AG09319 (cell line): ENCODE data around the gene ITPKB.
"Not testable (repeated sequence)": the region's sequence is repeated elsewhere in the genome, so short reads cannot be mapped to it uniquely, and the experiment has no call there.

Experiments
- DNase-seq: peaks from one replicate; pipeline ENCODE4 v3.0.0-alpha.2; 2010; ENCODE audit warnings: low read depth; ENCODE audit errors: extremely low read depth
- TF ChIP-seq, protein P1 (sequence below): IDR thresholded peaks from 2 replicates; pipeline ENCODE4 v1.5.1; 2011; ENCODE audit warnings: low read depth, mild to moderate bottlenecking, inconsistent platforms, low read length, moderate library complexity

Gene ITPKB

DNA sequence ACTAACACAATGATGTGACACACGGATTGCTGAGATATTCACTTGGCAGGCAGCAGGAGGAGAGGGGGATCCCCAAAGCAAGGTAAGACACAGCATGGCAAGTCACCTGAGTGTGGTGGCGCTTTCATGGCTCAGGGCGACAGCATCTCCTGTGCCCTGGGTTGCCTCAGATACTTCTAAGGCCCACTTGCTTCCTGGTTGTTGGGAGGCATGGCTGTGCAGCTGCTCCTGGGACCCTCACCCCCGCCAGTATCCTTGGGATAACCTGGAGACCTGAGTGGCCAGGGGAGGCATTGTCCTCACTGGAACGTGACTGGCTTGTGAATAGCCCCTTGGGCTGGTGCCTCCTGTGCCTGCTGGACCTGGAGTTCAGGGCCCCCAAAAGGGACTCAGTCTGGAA lies 120.7 kb downstream of the ITPKB start:
- TF ChIP-seq, protein P1, sequence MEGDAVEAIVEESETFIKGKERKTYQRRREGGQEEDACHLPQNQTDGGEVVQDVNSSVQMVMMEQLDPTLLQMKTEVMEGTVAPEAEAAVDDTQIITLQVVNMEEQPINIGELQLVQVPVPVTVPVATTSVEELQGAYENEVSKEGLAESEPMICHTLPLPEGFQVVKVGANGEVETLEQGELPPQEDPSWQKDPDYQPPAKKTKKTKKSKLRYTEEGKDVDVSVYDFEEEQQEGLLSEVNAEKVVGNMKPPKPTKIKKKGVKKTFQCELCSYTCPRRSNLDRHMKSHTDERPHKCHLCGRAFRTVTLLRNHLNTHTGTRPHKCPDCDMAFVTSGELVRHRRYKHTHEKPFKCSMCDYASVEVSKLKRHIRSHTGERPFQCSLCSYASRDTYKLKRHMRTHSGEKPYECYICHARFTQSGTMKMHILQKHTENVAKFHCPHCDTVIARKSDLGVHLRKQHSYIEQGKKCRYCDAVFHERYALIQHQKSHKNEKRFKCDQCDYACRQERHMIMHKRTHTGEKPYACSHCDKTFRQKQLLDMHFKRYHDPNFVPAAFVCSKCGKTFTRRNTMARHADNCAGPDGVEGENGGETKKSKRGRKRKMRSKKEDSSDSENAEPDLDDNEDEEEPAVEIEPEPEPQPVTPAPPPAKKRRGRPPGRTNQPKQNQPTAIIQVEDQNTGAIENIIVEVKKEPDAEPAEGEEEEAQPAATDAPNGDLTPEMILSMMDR, result no peak
- DNase-seq, result no peak

DNA sequence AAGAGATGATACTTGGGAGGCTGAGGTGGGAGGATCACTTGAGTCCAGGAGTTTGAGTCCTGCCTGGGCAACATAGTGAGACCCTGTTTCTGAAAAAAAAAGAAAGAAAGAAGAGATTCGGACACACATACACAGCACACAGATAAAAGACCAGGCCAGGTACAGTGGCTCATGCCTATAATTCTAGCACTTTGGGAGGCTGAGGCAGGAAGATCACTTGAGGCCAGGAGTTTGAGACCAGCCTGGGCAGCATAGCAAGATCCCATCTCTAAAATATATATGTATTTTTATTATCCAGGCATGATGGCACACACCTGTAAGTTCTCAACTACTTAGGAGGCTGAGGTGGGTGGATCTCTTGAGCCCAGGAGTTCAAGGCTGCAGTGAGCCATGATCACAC lies 121.4 kb downstream of the ITPKB start:
- not testable (repeated sequence) for DNase-seq

DNA sequence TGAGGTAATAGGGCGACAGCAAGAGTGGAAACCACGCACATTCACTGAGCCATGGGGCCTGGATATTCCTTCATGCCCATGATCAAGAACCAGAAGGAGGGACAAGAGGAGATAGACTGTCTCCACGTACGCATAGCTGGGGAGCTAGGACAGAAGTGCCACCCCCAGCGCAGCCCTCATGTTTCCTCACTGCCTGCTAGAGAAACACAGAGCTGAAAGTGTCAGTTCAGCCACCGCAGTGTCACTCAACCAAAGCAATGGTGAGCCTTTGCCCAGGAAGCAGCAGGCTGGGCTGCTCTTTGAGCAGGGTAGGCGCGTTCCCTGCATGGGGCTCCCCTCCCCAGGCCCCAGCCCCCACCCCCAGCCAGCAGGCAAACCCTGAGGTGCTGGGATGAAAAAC lies 122.0 kb downstream of the ITPKB start:
- DNase-seq, result no peak
- TF ChIP-seq, protein P1, result no peak

DNA sequence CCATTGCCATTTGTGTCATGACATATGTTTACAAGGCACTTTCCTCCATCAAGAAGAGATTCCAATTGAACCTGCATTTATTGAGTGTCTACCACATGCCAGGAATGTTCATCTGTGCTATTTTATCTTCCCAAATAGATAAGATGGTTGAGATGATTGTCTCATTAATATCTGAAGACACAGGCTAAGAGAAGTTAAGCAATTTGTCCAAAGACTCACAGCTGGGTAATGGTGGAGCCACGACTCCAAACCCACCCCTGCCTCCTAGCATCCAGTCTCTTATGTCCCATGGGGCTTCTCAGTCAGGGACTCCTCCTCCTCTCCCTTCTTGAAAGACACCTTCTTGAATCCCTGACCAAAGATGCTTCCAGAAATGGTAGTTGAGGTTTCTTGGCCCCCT lies 122.4 kb downstream of the ITPKB start:
- no peak for DNase-seq
- TF ChIP-seq, protein P1, result no peak

DNA sequence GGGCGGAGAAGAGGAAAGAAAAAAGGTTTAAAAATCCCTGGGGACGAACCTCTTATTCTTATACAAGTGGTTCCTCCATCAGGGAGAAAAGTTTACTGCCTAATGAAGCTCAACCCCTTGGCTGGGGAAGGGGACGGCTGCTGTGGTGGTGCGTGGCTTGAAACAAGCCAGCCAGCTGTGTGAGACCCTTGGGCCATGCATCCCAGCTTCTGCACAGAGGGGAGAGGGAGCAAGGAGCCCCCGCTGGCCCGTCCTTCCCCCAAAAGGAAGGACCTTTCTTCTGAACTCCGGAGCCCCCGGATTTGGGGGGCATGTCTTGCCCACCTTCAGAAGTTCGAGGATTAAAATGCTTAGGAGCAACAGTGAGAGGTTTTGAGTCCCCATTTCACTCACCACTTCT lies 123.2 kb downstream of the ITPKB start:
- no peak for DNase-seq
- TF ChIP-seq, protein P1, result no peak

DNA sequence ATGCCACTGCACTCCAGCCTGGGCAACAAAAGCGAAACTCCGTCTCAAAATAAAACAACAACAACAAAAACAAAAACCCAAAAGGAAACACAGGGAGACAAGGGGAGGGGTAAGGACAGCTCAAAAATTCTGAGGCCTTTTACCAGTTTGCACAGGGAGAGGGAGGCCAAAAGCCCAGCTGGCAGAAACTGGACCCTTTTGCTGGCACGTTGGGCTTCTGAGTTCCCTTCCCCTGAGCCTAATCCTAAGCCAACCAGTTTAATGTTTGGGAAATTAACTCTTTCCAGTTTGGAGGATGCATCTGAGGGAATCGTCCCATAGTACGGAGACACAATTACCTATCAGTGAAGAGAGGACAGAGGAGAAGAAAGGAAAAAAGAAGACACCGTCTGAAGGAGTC lies 127.1 kb downstream of the ITPKB start:
- not testable (repeated sequence) for DNase-seq

DNA sequence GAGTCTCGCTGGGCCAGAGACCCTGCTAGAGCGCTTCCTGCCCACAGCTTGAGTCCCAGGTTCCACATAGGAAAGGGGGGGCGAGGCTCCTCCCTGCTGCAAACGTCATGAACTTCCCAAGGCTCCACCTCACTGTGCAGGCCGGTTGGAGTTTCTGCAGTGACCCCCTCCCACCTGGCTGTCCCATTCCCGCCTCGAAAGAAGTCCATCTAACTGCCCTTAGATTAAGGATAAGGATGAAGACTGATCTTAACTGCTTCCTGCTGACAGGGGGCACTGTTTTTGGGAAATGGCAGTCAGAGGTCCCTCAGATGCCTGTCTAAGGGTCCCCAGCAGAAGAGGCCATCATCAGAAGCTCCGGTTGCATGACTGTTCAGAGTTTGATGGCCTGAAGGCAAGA lies 127.8 kb downstream of the ITPKB start:
- TF ChIP-seq, protein P1, result no peak
- no peak for DNase-seq

DNA sequence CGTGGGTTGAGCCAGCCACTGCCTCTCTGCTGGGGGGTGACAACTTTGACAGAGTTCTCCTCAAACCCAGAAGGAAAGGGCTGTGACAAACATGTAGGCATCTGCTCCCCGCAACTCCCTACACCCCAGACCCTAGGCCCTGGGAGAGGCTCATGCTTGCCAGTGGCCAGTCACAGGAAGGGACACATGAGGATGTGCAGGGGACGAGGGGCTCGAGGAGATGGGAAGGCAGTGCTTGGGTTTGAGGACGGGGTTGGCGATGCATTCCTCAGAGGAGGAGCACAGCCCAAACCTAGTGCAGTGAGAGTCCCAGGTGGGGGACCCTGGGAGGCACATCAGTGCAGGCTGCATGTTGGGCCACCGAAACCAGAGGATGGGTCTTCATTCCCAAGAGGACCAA lies 128.4 kb downstream of the ITPKB start:
- DNase-seq, result no peak
- TF ChIP-seq, protein P1, result no peak
